K562 (cell line): ENCODE measurements around the gene CTBP2. TPM values are rescaled to one million over a fixed set of nuclear protein-coding genes. Genes with fewer than 3 reads are reported as not detected.

Experiments used
- ATAC-seq: fragments of 200-7000 bp; cut with Tn5 transposase; 3 replicates; pipeline ENCODE4 v1.9.1; 2020; ENCODE audit warnings: moderate library complexity
- BruUV-seq: library from RNA; stranded (reverse); fragments of 400-500 nt; replicated peaks from 2 replicates; lab custom pipeline; 2021; lab: Mats Ljungman, UMichigan
- CTCF ChIA-PET: fragments of 300-600 bp; formaldehyde crosslinking; extraction: SDS; loops from one replicate; lab custom pipeline; 2021; ENCODE audit warnings: low intra/inter-chr PET ratio; lab: Yijun Ruan, JAX
- POLR2A ChIA-PET: fragments of 300-600, 350-650 bp; sonication (Branson Sonifier 250); formaldehyde crosslinking; extraction: SDS; loops from one replicate; lab custom pipeline; 2021; ENCODE audit warnings: antibody characterized with exemption, inconsistent platforms; lab: Yijun Ruan, JAX
- DNase-seq, 4 experiments: peaks; one replicate each; pipeline versions ENCODE4 v3.0.0 to v3.0.0-alpha.2; 2011 to 2018; ENCODE audit warnings: low spot score in 3 of 4, mixed read lengths in 3 of 4; ENCODE audit errors: extremely low read depth in 1 of 4
- FAIRE-seq: peaks from 2 replicates; lab custom pipeline; 2011; peaks lifted over from hg19 to GRCh38; lab: Jason Lieb, UNC
- H2AFZ ChIP-seq: 2 replicates; pipeline ENCODE4 v1.6.0; 2011; ENCODE audit warnings: low read depth, low read length, control low read depth, inconsistent platforms
- H3K27ac ChIP-seq: fragments of 200-600 bp; 3 replicates; pipeline ENCODE4 v1.8.0; 2011; ENCODE audit warnings: low read depth, mild to moderate bottlenecking, control low read depth, inconsistent platforms, low read length, moderate library complexity, mixed read lengths; ENCODE audit errors: extremely low read depth
- H3K27me3 ChIP-seq, 2 experiments: fragments of 300-600 bp in 1 of 2; 2 replicates in 1 of 2; 3 replicates in 1 of 2; pipeline versions ENCODE4 v1.6.0 to v1.8.0; 2011; ENCODE audit warnings: inconsistent platforms in 2 of 2, low read length in 2 of 2, mild to moderate bottlenecking in 1 of 2, mixed read lengths in 1 of 2, moderate library complexity in 1 of 2; ENCODE audit not compliant: control insufficient read depth in 2 of 2, insufficient read depth in 2 of 2
- H3K36me3 ChIP-seq: fragments of 300-600 bp; 3 replicates; pipeline ENCODE4 v1.8.0; 2011; ENCODE audit warnings: mild to moderate bottlenecking, low read length, inconsistent platforms; ENCODE audit not compliant: control insufficient read depth, insufficient read depth
- H3K4me1 ChIP-seq, 2 experiments: fragments of 200-600 bp in 1 of 2; replicated peaks in 1 of 2; 2 replicates in 1 of 2; 3 replicates in 1 of 2; pipeline versions ENCODE4 v1.5.1 to v1.8.0; 2011; ENCODE audit warnings: inconsistent platforms in 2 of 2, low read length in 2 of 2, mild to moderate bottlenecking in 1 of 2, mixed read lengths in 1 of 2, moderate library complexity in 1 of 2; ENCODE audit not compliant: control insufficient read depth in 2 of 2, insufficient read depth in 2 of 2
- H3K4me2 ChIP-seq: 2 replicates; pipeline ENCODE4 v1.6.1; 2011; ENCODE audit warnings: low read length, control low read depth, inconsistent platforms, mixed read lengths; ENCODE audit not compliant: insufficient read depth
- H3K4me3 ChIP-seq: fragments of 200-600 bp; sonication (generic), shearing (Covaris generic); 2 replicates; pipeline ENCODE4 v1.5.1; 2016; ENCODE audit warnings: control low read depth, inconsistent platforms
- H3K79me2 ChIP-seq: fragments of 200-600 bp; 3 replicates; pipeline ENCODE4 v1.8.0; 2011; ENCODE audit warnings: low read length, inconsistent platforms; ENCODE audit not compliant: control insufficient read depth, insufficient read depth
- H3K9ac ChIP-seq, 2 experiments: 2 replicates each; pipeline versions ENCODE4 v1.6.0 to v1.6.1; 2011; ENCODE audit warnings: low read depth in 2 of 2, low read length in 2 of 2, control low read depth in 1 of 2, inconsistent platforms in 1 of 2, mild to moderate bottlenecking in 1 of 2, mixed read lengths in 1 of 2; ENCODE audit not compliant: insufficient read depth in 1 of 2
- H3K9me1 ChIP-seq: one replicate; pipeline ENCODE4 v1.6.0; 2011; ENCODE audit warnings: inconsistent platforms, mild to moderate bottlenecking, low read length, moderate library complexity; ENCODE audit not compliant: control insufficient read depth, insufficient read depth
- H3K9me3 ChIP-seq: replicated peaks from 2 replicates; pipeline ENCODE4 v1.5.1; 2011; ENCODE audit warnings: low read depth, low read length, inconsistent platforms; ENCODE audit not compliant: control insufficient read depth, insufficient read depth
- H4K20me1 ChIP-seq: replicated peaks from 2 replicates; pipeline ENCODE4 v1.6.1; 2011; ENCODE audit warnings: low read length, inconsistent platforms, mixed read lengths; ENCODE audit not compliant: control insufficient read depth, insufficient read depth
- BRD4 ChIP-seq: fragments of 200-600 bp; sonication (generic); IDR thresholded peaks from 2 replicates; pipeline ENCODE4 v1.6.1; 2017; ENCODE audit warnings: inconsistent platforms
- ETV5 ChIP-seq: sonication (generic); formaldehyde crosslinking; IDR thresholded peaks from 2 replicates; pipeline ENCODE4 v1.4.0; 2020; ENCODE audit warnings: low read depth, mild to moderate bottlenecking, missing genetic modification reagents
- GMEB1 ChIP-seq: fragments of 250-450 bp; sonication (Bioruptor Pico); IDR thresholded peaks from 2 replicates; pipeline ENCODE4 v1.4.0; 2020; ENCODE audit warnings: mild to moderate bottlenecking
- MEIS2 ChIP-seq: fragments of 450-650 bp; IDR thresholded peaks from 2 replicates; pipeline ENCODE4 v1.6.1; 2014; ENCODE audit warnings: mild to moderate bottlenecking; ENCODE audit not compliant: partially characterized antibody
- RBFOX2 ChIP-seq: fragments of 200-400 bp; formaldehyde crosslinking; IDR thresholded peaks from 2 replicates; pipeline ENCODE4 v1.6.1; 2017; ENCODE audit warnings: low read depth, mild to moderate bottlenecking, low read length, moderate library complexity
- SFPQ ChIP-seq: fragments of 200-400 bp; formaldehyde crosslinking; IDR thresholded peaks from 2 replicates; pipeline ENCODE4 v1.6.1; 2017; ENCODE audit warnings: mild to moderate bottlenecking, low read depth, low read length, moderate library complexity
- SMARCB1 ChIP-seq: IDR thresholded peaks from 2 replicates; pipeline ENCODE4 v1.6.1; 2011; ENCODE audit warnings: improper control_type of control experiment, low read depth; ENCODE audit not compliant: insufficient read length
- TAF15 ChIP-seq: fragments of 200-400 bp; formaldehyde crosslinking; IDR thresholded peaks from 2 replicates; pipeline ENCODE4 v1.6.1; 2017; ENCODE audit warnings: mild to moderate bottlenecking, low read depth, low read length, moderate library complexity
- ZBTB7A ChIP-seq: IDR thresholded peaks from 2 replicates; pipeline ENCODE4 v1.6.1; 2011; ENCODE audit warnings: low read depth, mild to moderate bottlenecking, low read length, moderate library complexity, borderline replicate concordance; ENCODE audit not compliant: control insufficient read depth
- WGBS: fragments of 100-300 bp; shearing (Covaris generic); methylation state at CpG from one replicate; pipeline ENCODE4 v1.1.6; 2016; ENCODE audit warnings: low coverage, mixed read lengths; ENCODE audit not compliant: insufficient coverage; ENCODE audit errors: missing lambda C conversion rate; 5-methylcytosine and 5-hydroxymethylcytosine counted together
- in situ Hi-C: fragments of 300-500 bp; cut with MboI; formaldehyde crosslinking; loops from 4 replicates; pipeline ENCODE4 v1.15.0; 2018; ENCODE audit warnings: inconsistent platforms, mixed read lengths
- intact Hi-C: fragments of 100-400 bp; cut with micrococcal nuclease; formaldehyde crosslinking; loops from 2 replicates; pipeline ENCODE4 v1.14.2; 2022
- polyA plus RNA-seq, 8 experiments: library from polyadenylated mRNA; depleted of rRNA in 4 of 8; stranded (reverse) in 5 of 8; unstranded in 3 of 8; fragments of >200 nt; fragmentation: Nextera tagmentation in 2 of 8; fragmentation: Illumina TruSeq in 1 of 8; extraction: Ambion mirVana in 2 of 8; extraction: Trizol in 1 of 8; gene quantifications; 2 replicates each; pipeline versions ENCODE4 v1.2.1 to v1.2.3, GENCODE V29; 2011 to 2014; ENCODE audit warnings: inconsistent platforms in 1 of 8, missing spikeins in 1 of 8
- total RNA-seq, 7 experiments: library from RNA; depleted of rRNA in 6 of 7; stranded (reverse); fragments of >200 nt in 6 of 7; fragmentation: Illumina TruSeq in 2 of 7; extraction: Trizol in 2 of 7; gene quantifications; 2 replicates each; pipeline versions ENCODE4 v1.2.1 to v1.2.3, GENCODE V29; 2011 to 2021; ENCODE audit warnings: low replicate concordance in 1 of 7

The CTBP2 gene
- total and polyA plus RNA-seq, 9 of the 15 experiments (the other 6 are each of a cell fraction or from before 2014, with no cell fraction given), result 1.3 to 8.8 (median 5.1) TPM

- DNase-seq (no peak), FAIRE-seq (no peak), ATAC-seq (no peak)
- Histone ChIP-seq H3K9me3 (no peaks in the 10 kb centered on the region), H4K20me1 (peaks cover 34% of the 10 kb centered on the region), H3K27me3 (no peaks in the 10 kb centered on the region), H3K36me3 (peaks cover 23% of the 10 kb centered on the region; the same call in 2 of the 3 replicates), H3K9ac (peak overlapping the region in 1 of 2 experiments; percentile 35; a peak in 1 of 4 replicates), H3K9me1 (peaks cover 5% of the 10 kb centered on the region), H3K4me2 (peak overlapping the region; percentile 3; the same call in 1 of the 2 replicates), H3K27ac (no peak overlapping the region), H3K4me1 (peaks cover 7 to 22% of the 10 kb centered on the region in 2 experiments; a peak in 3 of 5 replicates), H3K79me2 (peaks cover 96% of the 10 kb centered on the region), H2AFZ (no peak overlapping the region), H3K4me3 (no peak overlapping the region)
- POLR2A ChIA-PET, result interaction anchor here (1.0 kb wide), 1 partner anchor 73 kb away, joined by 3 read pairs; no protein-coding TSS in a partner anchor
- in situ Hi-C loops (no loop called here), intact Hi-C loops (no loop called here)
- no TSS peak for BruUV-seq
- TF ChIP-seq TAF15, result no peak
- TF ChIP-seq MEIS2, result no peak
- no peak for TF ChIP-seq RBFOX2
- CTCF ChIA-PET, result no interaction called here
- 81% methylated on average over 7 of the region's 8 CpGs for WGBS
Measured at GRCh38 chr10:125121003-125121402, 39.4 kb downstream of the CTBP2 start.

GRCh38 chr10:125120053-125120710 lies 40.2 kb downstream of the CTBP2 start:
- no TSS peak for BruUV-seq
- WGBS, result 79% methylated on average over 8 of the region's 11 CpGs
- in situ Hi-C loops (no loop called here), intact Hi-C loops (no loop called here)
- Histone ChIP-seq H3K9ac (peak overlapping the region in 1 of 2 experiments; percentile 35; a peak in 1 of 4 replicates), H3K27me3 (no peaks in the 10 kb centered on the region), H3K9me3 (no peaks in the 10 kb centered on the region), H3K4me1 (peaks cover 12 to 26% of the 10 kb centered on the region in 2 experiments; a peak in 4 of 5 replicates), H4K20me1 (peaks cover 38% of the 10 kb centered on the region), H3K9me1 (peaks cover 9% of the 10 kb centered on the region), H3K36me3 (peaks cover 20% of the 10 kb centered on the region; the same call in 2 of the 3 replicates), H2AFZ (no peak overlapping the region), H3K79me2 (peaks cover 96% of the 10 kb centered on the region), H3K27ac (no peak overlapping the region; the same call in 2 of the 3 replicates), H3K4me3 (no peak overlapping the region), H3K4me2 (no peak overlapping the region)
- ChIA-PET CTCF (no interaction called here), POLR2A (interaction anchor here (1.0 kb wide), 1 partner anchor 72 kb away, joined by 3 read pairs; no protein-coding TSS in a partner anchor)
- DNase-seq (no peak), FAIRE-seq (no peak), ATAC-seq (no peak)
- TF ChIP-seq BRD4, result no peak
- no peak for TF ChIP-seq SFPQ
- TF ChIP-seq GMEB1 (CRISPR knock-in tag), result no peak
- TF ChIP-seq ZBTB7A, result no peak
- TF ChIP-seq ETV5 (CRISPR knock-in tag), result no peak
- no peak for TF ChIP-seq SMARCB1
